ENCODE data around the gene MYO7A.

The MYO7A gene

GRCh38 chr11:77202941-77203900 is 75.2 kb downstream of the MYO7A start:
- no peak overlapping the region for H3K4me3 ChIP-seq
- H3K9me3 ChIP-seq, result no peaks in the 10 kb centered on the region
- no peak overlapping the region for H3K27ac ChIP-seq
- intact Hi-C loops (cut with DNase I; ENCODE audit: low total_unique reads), result no loop called here
- DNase-seq, result peak in 1 of 2 donors; percentile 55
- TF ChIP-seq, protein P1, sequence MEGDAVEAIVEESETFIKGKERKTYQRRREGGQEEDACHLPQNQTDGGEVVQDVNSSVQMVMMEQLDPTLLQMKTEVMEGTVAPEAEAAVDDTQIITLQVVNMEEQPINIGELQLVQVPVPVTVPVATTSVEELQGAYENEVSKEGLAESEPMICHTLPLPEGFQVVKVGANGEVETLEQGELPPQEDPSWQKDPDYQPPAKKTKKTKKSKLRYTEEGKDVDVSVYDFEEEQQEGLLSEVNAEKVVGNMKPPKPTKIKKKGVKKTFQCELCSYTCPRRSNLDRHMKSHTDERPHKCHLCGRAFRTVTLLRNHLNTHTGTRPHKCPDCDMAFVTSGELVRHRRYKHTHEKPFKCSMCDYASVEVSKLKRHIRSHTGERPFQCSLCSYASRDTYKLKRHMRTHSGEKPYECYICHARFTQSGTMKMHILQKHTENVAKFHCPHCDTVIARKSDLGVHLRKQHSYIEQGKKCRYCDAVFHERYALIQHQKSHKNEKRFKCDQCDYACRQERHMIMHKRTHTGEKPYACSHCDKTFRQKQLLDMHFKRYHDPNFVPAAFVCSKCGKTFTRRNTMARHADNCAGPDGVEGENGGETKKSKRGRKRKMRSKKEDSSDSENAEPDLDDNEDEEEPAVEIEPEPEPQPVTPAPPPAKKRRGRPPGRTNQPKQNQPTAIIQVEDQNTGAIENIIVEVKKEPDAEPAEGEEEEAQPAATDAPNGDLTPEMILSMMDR (IDR thresholded peaks at IDR 0.05), result no peak
- H3K36me3 ChIP-seq, result no peaks in the 10 kb centered on the region
- H3K4me1 ChIP-seq, result peaks cover 0 to 8% (median 3%) of the 10 kb centered on the region in 4 donors
- no peaks in the 10 kb centered on the region for H3K27me3 ChIP-seq

- TF ChIP-seq, protein P1 (IDR thresholded peaks at IDR 0.05), result no peak
- DNase-seq, result peak in 1 of 2 donors; percentile 63
- Histone ChIP-seq H3K27me3 (no peaks in the 10 kb centered on the region), H3K9me3 (no peaks in the 10 kb centered on the region), H3K36me3 (no peaks in the 10 kb centered on the region), H3K4me1 (peaks cover 0 to 8% (median 3%) of the 10 kb centered on the region in 4 donors), H3K4me3 (no peak overlapping the region), H3K27ac (no peak overlapping the region)
- intact Hi-C loops (cut with DNase I; ENCODE audit: low total_unique reads), result no loop called here
These were observed 76.1 kb downstream of the MYO7A start for GRCh38 chr11:77203901-77204753.

- H3K9me3 ChIP-seq, result no peaks in the 10 kb centered on the region
- no peaks in the 10 kb centered on the region for H3K36me3 ChIP-seq
- no peaks in the 10 kb centered on the region for H3K27me3 ChIP-seq
- H3K27ac ChIP-seq, result no peak overlapping the region
- intact Hi-C loops (cut with DNase I; ENCODE audit: low total_unique reads), result no loop called here
- no peak for DNase-seq
- H3K4me3 ChIP-seq, result no peak overlapping the region
- TF ChIP-seq, protein P1 (IDR thresholded peaks at IDR 0.05), result no peak
- peaks cover 0 to 8% (median 3%) of the 10 kb centered on the region in 4 donors for H3K4me1 ChIP-seq
These were observed 76.9 kb downstream of the MYO7A start for GRCh38 chr11:77204754-77205466.

DNA sequence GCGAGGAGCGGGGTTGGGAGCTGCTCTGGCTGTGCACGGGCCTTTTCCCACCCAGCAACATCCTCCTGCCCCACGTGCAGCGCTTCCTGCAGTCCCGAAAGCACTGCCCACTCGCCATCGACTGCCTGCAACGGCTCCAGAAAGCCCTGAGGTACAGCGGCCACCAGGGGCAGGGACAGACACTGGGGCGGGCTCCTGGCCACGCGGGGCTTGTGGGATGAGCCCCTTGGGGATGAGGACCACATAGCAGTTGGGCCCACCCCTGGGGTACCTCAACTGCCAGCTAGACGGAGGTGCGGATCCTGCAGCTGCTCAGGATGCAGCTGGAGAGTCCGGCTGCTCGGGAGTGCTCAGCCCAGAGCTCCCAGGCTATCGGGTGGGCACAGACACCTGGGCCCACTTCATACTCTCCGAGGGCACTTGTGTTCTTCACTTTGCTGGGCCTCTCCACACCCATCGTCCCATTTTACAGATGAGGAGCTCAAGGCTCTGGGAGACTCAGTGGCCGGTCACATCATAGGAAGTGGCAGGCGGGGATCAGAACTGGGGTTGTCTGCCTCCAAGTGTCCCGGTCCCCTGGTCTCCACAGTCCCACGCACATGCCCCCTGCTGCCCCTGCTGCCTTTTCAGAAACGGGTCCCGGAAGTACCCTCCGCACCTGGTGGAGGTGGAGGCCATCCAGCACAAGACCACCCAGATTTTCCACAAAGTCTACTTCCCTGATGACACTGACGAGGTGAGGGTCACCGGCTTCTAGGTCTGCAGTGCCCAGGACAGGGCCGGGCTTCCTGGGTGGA is 77.6 kb downstream of the MYO7A start:
- TF ChIP-seq, protein P1 (IDR thresholded peaks at IDR 0.05), result no peak
- H3K36me3 ChIP-seq, result no peaks in the 10 kb centered on the region
- H3K27me3 ChIP-seq, result no peaks in the 10 kb centered on the region
- no peak overlapping the region for H3K27ac ChIP-seq
- H3K4me3 ChIP-seq, result no peak overlapping the region
- H3K9me3 ChIP-seq, result no peaks in the 10 kb centered on the region
- intact Hi-C loops (cut with DNase I; ENCODE audit: low total_unique reads), result no loop called here
- DNase-seq, result no peak
- peaks cover 0 to 8% (median 3%) of the 10 kb centered on the region in 4 donors for H3K4me1 ChIP-seq
